NCI-H2029 treated with DMSO at 0.1 percent for 48 hours (cell line): ENCODE data around the gene INO80D.
"Not testable (repeated sequence)": the region's sequence is repeated elsewhere in the genome, so short reads cannot be mapped to it uniquely, and the experiment has no call there.

Experiments used
- DNase-seq: peaks from one replicate; lab custom pipeline; 2025; lab: John Stamatoyannopoulos, UW

The INO80D gene

GRCh38 chr2:206084439-206084869 is 1.5 kb downstream of the INO80D start:
- DNase-seq, result peak; percentile 43

DNA sequence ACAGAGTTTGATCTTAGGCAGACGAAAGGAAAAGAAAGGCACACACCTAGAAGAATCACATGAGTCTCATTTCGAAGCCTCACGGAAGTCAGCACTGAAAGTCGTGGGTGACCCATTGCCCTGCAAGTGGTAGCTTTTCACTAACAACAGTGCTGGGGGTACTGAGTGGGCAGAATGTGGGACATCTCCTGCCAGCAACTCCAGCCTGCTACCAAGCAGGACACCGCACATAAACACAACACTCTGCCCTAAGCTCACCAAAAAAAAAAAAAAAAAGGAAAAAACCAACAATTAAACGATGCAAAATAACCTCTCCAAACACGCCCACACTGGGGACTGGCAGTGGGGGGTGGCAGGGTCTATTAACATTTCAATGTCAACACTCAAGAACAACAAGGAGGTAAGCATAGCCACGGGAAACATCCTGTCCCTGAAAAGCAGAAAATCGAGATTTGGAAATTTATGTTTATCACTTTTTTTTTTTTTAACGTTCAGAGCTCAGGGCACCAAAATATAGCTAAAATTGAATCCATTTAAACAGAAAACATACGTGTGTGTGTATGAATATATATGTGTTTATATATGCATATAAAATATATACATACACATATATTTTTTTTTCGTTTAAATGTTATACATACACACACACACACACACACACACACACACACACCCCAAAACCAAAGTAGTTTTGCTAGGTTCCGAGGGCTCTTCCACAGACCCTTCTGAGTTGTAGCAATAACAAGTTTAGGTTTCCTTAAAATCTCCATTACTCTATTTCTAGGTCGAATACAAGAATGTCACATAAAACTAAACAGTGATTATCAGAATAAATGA is 2.2 kb downstream of the INO80D start:
- no peak for DNase-seq

GRCh38 chr2:206082298-206082843 is 3.6 kb downstream of the INO80D start:
- DNase-seq, result no peak

DNA sequence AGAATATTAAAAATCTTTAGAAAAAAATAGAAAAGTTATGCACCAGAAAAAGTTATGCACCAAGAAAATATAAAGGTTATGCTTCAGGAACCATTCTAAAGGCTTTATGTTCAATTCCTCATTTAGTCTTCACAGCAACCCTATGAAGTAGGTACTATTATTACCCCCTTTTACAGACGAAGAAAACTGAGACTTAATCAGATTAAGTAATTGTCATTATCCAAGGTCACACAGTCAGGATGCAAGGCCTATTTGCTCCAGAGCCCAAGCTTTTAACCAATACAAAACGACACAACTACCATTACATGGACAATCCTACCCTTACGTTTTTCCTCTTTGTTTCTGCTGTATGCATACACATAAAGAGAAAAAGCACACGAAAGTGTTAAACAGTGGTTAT is 5.0 kb downstream of the INO80D start:
- DNase-seq, result no peak

DNA sequence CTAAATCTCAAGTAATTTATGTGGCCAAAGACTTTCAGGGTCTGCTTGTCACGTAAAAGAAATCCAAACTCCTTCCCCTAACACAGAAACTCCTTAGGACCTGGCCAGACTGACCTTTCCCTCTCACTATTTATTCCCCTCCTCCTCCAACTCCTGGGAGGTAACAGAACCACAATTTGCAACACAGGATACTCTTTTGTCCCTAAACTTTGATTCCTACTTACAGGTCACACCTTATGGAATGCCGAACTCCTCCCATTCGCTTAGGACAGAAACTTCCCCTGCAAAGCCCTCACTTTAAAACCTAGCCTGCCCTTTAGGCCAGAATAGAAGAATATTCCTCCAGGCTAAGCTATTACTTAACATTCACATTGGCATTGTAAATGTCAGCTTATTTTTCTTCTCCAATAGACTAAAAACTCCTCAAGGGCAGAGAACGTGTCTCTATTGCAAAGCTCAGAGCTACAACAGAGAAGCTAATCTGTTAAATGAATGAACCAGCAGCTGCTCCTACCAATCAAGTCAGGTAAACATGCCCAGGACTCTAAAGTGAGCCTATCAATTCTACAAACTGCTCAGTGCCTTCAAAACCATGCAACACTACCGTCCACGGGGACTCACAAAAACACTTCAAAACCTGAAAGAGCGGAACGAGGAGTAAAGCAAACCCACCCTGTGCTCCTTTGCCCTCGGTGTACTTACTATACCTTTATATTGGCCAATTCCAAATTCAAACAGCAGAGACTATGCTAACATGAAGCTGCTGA is 6.1 kb downstream of the INO80D start:
- DNase-seq, result no peak

- not testable (repeated sequence) for DNase-seq
These were observed 8.1 kb downstream of the INO80D start for GRCh38 chr2:206077879-206078278.

DNA sequence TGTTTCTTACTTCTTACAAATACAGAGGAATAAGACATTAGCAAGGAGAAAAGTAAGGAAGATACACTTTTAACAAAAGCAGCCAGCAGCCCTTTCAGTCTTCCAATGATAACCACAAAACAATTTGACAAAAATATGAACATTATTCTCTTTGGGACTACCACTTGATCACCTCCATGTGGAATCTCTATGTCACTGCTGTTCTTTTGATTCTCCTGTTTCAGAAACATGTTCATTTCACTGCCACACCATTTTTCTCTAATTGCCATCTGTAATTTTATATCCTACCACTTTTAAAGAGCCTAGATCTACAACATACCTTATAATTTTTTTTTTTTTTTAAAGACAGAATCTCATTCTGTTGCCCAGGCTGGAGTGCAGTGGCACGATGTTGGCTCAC is 10.9 kb downstream of the INO80D start:
- DNase-seq, result no peak

DNA sequence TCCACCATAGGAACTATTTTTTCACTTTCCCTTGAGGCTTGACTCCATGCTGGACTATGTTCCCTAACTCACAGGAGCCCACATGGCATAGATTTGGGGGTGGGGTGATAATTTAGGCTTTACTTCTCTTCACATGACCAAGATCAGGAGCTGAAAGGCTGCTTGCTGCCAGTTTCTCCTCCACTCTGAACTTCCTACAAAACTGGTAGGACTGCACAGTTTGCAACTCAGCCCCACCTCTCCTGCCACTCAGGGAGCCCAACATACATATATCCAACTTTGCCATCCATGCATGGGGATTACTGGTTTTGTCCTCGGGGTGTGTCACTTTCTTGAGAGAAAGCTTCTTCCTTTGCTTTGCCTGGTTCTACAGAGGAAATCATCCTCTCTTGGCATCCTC is 14.2 kb downstream of the INO80D start:
- DNase-seq, result no peak

GRCh38 chr2:206069417-206069816 is 16.6 kb downstream of the INO80D start:
- no peak for DNase-seq

DNA sequence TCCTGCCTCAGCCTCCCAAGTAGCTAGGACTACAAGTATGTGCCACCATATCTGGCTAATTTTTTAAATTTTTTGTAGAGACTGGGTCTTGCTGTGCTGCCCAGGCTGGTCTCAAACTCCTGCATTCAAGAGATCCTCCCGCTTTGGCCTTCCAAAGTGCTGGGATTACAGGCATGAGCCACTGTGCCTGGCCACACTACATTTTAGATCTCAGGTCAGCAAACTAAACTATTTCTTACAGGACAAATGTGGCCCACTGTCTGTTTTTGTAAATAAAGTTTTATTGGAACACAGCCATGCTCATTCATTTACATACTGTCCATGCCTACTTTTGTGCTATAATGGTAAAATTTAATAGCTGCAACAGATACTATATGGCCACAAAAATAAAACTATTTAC is 17.8 kb downstream of the INO80D start:
- DNase-seq, result no peak

- DNase-seq, result no peak
These were observed 21.9 kb downstream of the INO80D start for GRCh38 chr2:206064077-206064476.

DNA sequence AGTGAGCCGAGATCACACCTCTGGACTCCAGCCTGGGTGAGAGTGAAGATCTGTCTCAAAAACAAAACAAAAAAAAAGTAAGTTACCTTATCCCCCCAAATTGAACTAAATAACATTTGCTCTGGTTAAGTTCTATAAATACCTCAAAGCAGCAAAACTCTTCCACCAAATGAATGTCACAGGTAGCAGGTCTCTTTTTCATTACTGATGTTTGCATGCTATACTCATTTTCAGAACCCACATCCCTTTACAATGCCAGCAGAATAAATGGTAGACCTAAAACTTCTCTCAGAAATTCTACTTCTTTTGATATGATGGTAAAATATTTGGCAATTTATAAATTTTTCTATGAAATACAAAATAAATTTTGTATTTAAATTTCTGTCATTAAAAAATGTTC is 22.3 kb downstream of the INO80D start:
- DNase-seq, result no peak

GRCh38 chr2:206062724-206063123 is 23.2 kb downstream of the INO80D start:
- no peak for DNase-seq

GRCh38 chr2:206056286-206056685 is 29.7 kb downstream of the INO80D start:
- no peak for DNase-seq

DNA sequence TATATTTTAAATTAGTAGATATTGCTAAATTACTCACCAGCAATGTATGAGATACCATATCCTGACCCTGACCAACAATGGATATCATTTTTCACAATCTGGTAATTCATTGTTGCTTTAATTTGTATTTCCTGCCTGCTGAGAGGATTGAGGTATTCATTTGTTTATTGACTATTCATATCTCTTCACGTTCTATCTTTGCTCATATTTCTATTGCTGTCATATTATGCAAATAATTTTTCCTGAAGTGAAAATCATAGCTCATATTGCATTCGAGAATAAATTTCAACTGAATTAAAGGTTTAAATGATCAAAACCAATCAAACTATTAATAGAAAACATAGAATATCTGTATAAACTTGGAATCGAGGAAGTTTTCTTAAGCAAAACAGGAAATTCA is 31.0 kb downstream of the INO80D start:
- DNase-seq, result peak; percentile 8

DNA sequence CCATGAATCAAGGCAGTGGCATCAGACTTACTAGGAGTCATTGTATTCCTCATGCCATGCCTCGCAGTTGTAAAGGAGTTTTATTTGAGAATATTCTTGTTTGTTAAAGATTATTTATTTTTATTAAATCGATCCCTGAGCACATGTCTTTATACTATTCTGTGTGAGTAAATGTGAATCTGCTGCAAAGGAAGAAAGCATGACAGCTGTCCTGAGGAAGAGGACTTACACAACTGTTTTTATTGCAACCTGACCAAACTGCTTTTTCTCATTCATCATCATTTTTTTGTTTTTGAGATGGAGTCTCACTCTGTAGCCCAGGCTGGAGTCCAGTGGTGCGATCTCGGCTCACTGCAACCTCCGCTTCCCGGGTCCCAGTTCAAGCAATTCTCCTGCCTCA is 34.1 kb downstream of the INO80D start:
- DNase-seq, result no peak

DNA sequence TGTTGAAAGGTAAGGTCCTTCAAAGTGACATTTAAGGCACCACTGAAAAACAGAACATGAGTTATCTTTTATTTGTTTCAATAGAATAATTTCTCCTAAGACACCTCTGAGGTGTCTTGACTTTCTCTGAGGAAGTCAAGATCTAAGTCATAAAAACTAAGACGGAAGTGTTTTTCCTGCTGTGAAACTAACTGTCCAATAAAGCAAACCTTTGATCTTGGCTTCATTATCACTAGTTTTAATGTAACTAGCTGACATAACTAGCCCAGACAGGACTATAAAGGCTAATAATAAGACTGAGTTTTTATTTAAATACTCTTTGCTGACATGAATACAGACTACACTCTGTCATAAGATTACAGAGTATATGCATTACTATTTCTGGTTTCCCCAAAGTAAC is 36.6 kb downstream of the INO80D start:
- no peak for DNase-seq

- no peak for DNase-seq
These were observed 40.7 kb downstream of the INO80D start for GRCh38 chr2:206045251-206045650.

- DNase-seq, result no peak
These were observed 45.4 kb downstream of the INO80D start for GRCh38 chr2:206040525-206040924.

DNA sequence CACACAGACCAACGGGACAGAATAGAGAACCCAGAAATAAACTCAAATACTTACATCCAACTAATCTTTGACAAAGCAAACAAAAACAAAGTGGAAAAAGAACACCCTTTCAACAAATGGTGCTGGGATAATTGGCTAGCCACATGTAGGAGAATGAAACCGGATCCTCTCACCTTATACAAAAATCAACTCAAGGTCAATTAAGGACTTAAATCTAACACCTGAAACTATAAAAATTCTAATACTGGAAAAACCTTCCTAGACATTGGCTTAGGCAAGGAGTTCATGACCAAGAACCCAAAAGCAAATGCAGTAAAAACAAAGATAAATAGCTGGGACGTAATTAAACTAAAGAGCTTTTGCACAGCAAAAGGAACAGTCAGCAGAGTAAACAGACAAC is 50.6 kb downstream of the INO80D start:
- not testable (repeated sequence) for DNase-seq

DNA sequence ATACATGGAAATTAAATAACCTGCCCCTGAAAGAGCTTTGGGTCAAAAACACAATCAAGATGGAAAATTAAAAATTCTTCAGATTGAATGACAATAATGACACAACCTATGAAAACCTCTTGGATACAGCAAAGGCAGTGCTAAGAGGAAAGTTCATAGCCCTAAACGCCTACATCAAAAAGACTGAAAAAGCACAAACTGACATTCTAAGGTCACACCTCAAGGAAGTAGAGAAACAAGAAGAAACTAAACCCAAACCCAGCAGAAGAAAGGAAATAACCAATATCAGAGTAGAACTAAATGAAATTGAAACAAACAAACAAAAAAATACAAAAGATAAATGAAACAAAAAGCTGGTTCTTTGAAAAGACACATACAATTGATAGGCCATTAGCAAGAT is 52.5 kb downstream of the INO80D start:
- not testable (repeated sequence) for DNase-seq

GRCh38 chr2:206031950-206032567 is 53.9 kb downstream of the INO80D start:
- no peak for DNase-seq
